OCI-LY3 (cell line): ENCODE data around the gene MRAS.

Source experiments
- H2AFZ ChIP-seq: fragments of 200-600, 300-600 bp; shearing (Covaris generic); 2 replicates; pipeline ENCODE4 v1.6.0; 2014; ENCODE audit warnings: antibody characterized with exemption, low read depth, low read length
- H3K27ac ChIP-seq: fragments of 200-600, 300-600 bp; sonication (generic); 2 replicates; pipeline ENCODE4 v1.5.1; 2014; ENCODE audit warnings: mild to moderate bottlenecking, low read length, moderate library complexity, mixed read lengths
- H3K27me3 ChIP-seq: fragments of 200-600, 300-600 bp; sonication (generic); 2 replicates; pipeline ENCODE4 v1.6.1; 2014; ENCODE audit warnings: low read depth, low read length, mixed read lengths
- H3K36me3 ChIP-seq: fragments of 200-600, 300-600 bp; sonication (generic); replicated peaks from 2 replicates; pipeline ENCODE3; 2014; ENCODE audit warnings: low read depth, low read length, mixed read lengths
- H3K4me1 ChIP-seq: fragments of 300-600, 200-600 bp; sonication (generic); 2 replicates; pipeline ENCODE4 v1.6.1; 2014; ENCODE audit warnings: low read length, mixed read lengths
- H3K4me2 ChIP-seq: fragments of 200-600, 300-600 bp; sonication (generic); 2 replicates; pipeline ENCODE4 v1.6.1; 2014; ENCODE audit warnings: low read length, mixed read lengths
- H3K4me3 ChIP-seq: fragments of 300-600, 200-600 bp; sonication (generic); 2 replicates; pipeline ENCODE4 v1.5.1; 2014; ENCODE audit warnings: antibody characterized with exemption, mild to moderate bottlenecking, low read length, moderate library complexity
- H3K79me2 ChIP-seq: fragments of 300-600, 200-600 bp; shearing (Covaris generic); 2 replicates; pipeline ENCODE4 v1.6.1; 2014; ENCODE audit warnings: mild to moderate bottlenecking, low read length, mixed read lengths
- H3K9ac ChIP-seq: fragments of 300-600, 200-600 bp; shearing (Covaris generic); 2 replicates; pipeline ENCODE4 v1.6.0; 2014; ENCODE audit warnings: mild to moderate bottlenecking, low read length, moderate library complexity
- H3K9me3 ChIP-seq: fragments of 200-600, 300-600 bp; shearing (Covaris generic); 2 replicates; pipeline ENCODE4 v1.6.1; 2014; ENCODE audit warnings: low read length, mixed read lengths; ENCODE audit not compliant: insufficient read depth
- H4K20me1 ChIP-seq: fragments of 200-600, 300-600 bp; sonication (generic); 2 replicates; pipeline ENCODE4 v1.6.1; 2016; ENCODE audit warnings: low read length, mixed read lengths; ENCODE audit not compliant: insufficient read depth
- CTCF ChIP-seq: fragments of 200-600, 300-600 bp; sonication (generic); IDR thresholded peaks from 2 replicates; pipeline ENCODE4 v1.5.1; 2014; ENCODE audit warnings: antibody characterized with exemption, low read length, low read depth
- EZH2phosphoT487 ChIP-seq: fragments of 200-600 bp; shearing (Covaris generic); IDR thresholded peaks from 2 replicates; pipeline ENCODE4 v1.6.1; 2018; ENCODE audit warnings: antibody characterized with exemption, mixed run types, low read depth

The MRAS gene

GRCh38 chr3:138433892-138434275 is 85.5 kb downstream of the MRAS start:
- Histone ChIP-seq H3K27me3 (peaks cover 8% of the 10 kb centered on the region), H3K27ac (no peak overlapping the region), H3K4me3 (no peak overlapping the region)

GRCh38 chr3:138434276-138434874 is 86.0 kb downstream of the MRAS start, which contains the start of gene ESYT3:
ESYT3 (plus strand) TSS chr3:138434616; CDS start chr3:138434799, 183 bp downstream.
- Histone ChIP-seq H3K9ac (no peak within 1 kb of the TSS), H3K27ac (no peak within 1 kb of the TSS), H3K27me3 (peaks cover 8% of the 10 kb centered on the region), H3K4me3 (no peak within 1 kb of the TSS), H3K79me2 (no peaks in the 10 kb centered on the region), H3K4me2 (no peak within 1 kb of the TSS), H4K20me1 (no peaks in the 10 kb centered on the region), H3K9me3 (no peaks in the 10 kb centered on the region), H3K4me1 (no peaks in the 10 kb centered on the region), H3K36me3 (no peaks in the 10 kb centered on the region), H2AFZ (no peak within 1 kb of the TSS)
- TF ChIP-seq CTCF = no peak
- no peak for TF ChIP-seq EZH2phosphoT487

More at GRCh38 chr3:138433892-138434275, 85.5 kb downstream of the MRAS start:
- Histone ChIP-seq H3K4me2 (no peak overlapping the region), H3K79me2 (no peaks in the 10 kb centered on the region), H4K20me1 (no peaks in the 10 kb centered on the region), H2AFZ (no peak overlapping the region), H3K4me1 (no peaks in the 10 kb centered on the region), H3K36me3 (no peaks in the 10 kb centered on the region), H3K9ac (no peak overlapping the region), H3K9me3 (no peaks in the 10 kb centered on the region)
- TF ChIP-seq EZH2phosphoT487 (no peak), CTCF (no peak)

- Histone ChIP-seq H3K4me1 (no peaks in the 10 kb centered on the region), H3K9ac (no peak overlapping the region), H3K79me2 (no peaks in the 10 kb centered on the region), H2AFZ (no peak overlapping the region), H4K20me1 (no peaks in the 10 kb centered on the region), H3K27ac (no peak overlapping the region), H3K27me3 (peaks cover 8% of the 10 kb centered on the region), H3K4me3 (no peak overlapping the region), H3K36me3 (no peaks in the 10 kb centered on the region), H3K4me2 (no peak overlapping the region), H3K9me3 (no peaks in the 10 kb centered on the region)
- TF ChIP-seq EZH2phosphoT487 (no peak), CTCF (no peak)
These were observed 86.7 kb downstream of the MRAS start for GRCh38 chr3:138434875-138435772.

- Histone ChIP-seq H3K4me2 (no peak overlapping the region), H3K4me3 (no peak overlapping the region), H4K20me1 (no peaks in the 10 kb centered on the region), H3K79me2 (no peaks in the 10 kb centered on the region), H3K36me3 (no peaks in the 10 kb centered on the region), H3K27me3 (peaks cover 8% of the 10 kb centered on the region), H3K27ac (no peak overlapping the region), H3K9ac (no peak overlapping the region), H2AFZ (no peak overlapping the region), H3K9me3 (no peaks in the 10 kb centered on the region), H3K4me1 (no peaks in the 10 kb centered on the region)
- TF ChIP-seq EZH2phosphoT487 (no peak), CTCF (no peak)
These were observed 87.5 kb downstream of the MRAS start for GRCh38 chr3:138435840-138436239.
